ENCODE results near the gene PSMB9. TPM values are rescaled to one million over a fixed set of nuclear protein-coding genes. Genes with fewer than 3 reads are reported as not detected.

PSMB9 gene
- total and polyA plus RNA-seq, 9 of the 15 experiments (the other 6 are each of a cell fraction or from before 2014, with no cell fraction given), result 1.1 to 3.7 (median 2.4) TPM

DNA sequence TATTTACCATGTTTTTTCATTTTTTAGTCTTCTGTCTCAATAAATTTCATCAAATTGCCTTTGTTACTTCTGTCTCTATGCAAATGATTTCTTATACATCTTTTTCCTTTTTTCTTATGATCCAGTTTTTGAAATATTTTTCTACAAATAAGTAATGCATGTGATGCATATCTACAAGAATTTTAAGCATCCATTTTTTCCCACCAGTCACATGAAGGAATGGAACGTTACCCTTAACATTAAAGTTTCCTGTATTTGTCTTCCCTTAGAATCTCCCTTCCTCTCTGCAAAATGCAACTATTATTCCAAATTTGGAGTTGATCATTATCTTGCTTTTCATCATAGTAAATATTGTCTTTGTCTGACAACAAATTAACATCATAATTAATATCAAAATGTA is 35.5 kb downstream of the PSMB9 start:
- H3K79me2 ChIP-seq (ENCODE audit: control insufficient read depth, insufficient read depth, low read length), result no peaks in the 10 kb centered on the region
- H3K9me1 ChIP-seq (ENCODE audit: control insufficient read depth, insufficient read depth, low read length), result no peaks in the 10 kb centered on the region
- WGBS (ENCODE audit: insufficient coverage, low coverage, missing lambda C conversion rate), result 0% methylated on average over 1 of the region's 1 CpG
- no peak overlapping the region for H2AFZ ChIP-seq (ENCODE audit: low read depth, low read length)
- DNase-seq (ENCODE audit: extremely low read depth in 1 of 4, low spot score in 3 of 4) (no peak), FAIRE-seq (no peak), ATAC-seq (no peak)
- in situ Hi-C loops (cut with MboI) (loop anchor here (5.0 kb wide), 1 partner anchor 98 kb away; no protein-coding TSS in a partner anchor), intact Hi-C loops (cut with micrococcal nuclease) (loop anchor here (5.0 to 10.0 kb wide), 2 partner anchors 58 to 205 kb away; no protein-coding TSS in a partner anchor)
- no peak for TF ChIP-seq RAD51 (IDR thresholded peaks at IDR 0.05; ENCODE audit: borderline replicate concordance, low read depth)
- H4K20me1 ChIP-seq (replicated peaks; ENCODE audit: control insufficient read depth, insufficient read depth, low read length), result no peaks in the 10 kb centered on the region
- H3K27ac ChIP-seq (ENCODE audit: extremely low read depth, low read depth, low read length), result no peak overlapping the region
- ChIA-PET POLR2A (interaction anchor here (0.6 to 1.0 kb wide), 3 partner anchors 39 to 96 kb away, joined by 3 read pairs; no protein-coding TSS in a partner anchor), CTCF (ENCODE audit: low intra/inter-chr PET ratio) (interaction anchor here (0.9 kb wide), 1 partner anchor 94 kb away, joined by 3 read pairs; no protein-coding TSS in a partner anchor)
- H3K36me3 ChIP-seq (ENCODE audit: control insufficient read depth, insufficient read depth, low read length), result no peaks in the 10 kb centered on the region
- no peak overlapping the region for H3K4me3 ChIP-seq
- H3K4me1 ChIP-seq (replicated peaks in 1 of 2; ENCODE audit: control insufficient read depth in 2 of 2, insufficient read depth in 2 of 2, low read length in 2 of 2), result peaks cover 0 to 5% of the 10 kb centered on the region in 2 experiments; a peak in 2 of 5 replicates
- peaks cover 19 to 26% of the 10 kb centered on the region in 2 experiments for H3K27me3 ChIP-seq (ENCODE audit: control insufficient read depth in 2 of 2, insufficient read depth in 2 of 2, low read length in 2 of 2)
- no TSS peak for BruUV-seq (replicated peaks)
- H3K9ac ChIP-seq (ENCODE audit: insufficient read depth in 1 of 2, low read depth in 2 of 2, low read length in 2 of 2), result no peak overlapping the region
- H3K4me2 ChIP-seq (ENCODE audit: insufficient read depth, low read length), result no peak overlapping the region
- H3K9me3 ChIP-seq (replicated peaks; ENCODE audit: control insufficient read depth, insufficient read depth, low read depth, low read length), result no peaks in the 10 kb centered on the region

DNA sequence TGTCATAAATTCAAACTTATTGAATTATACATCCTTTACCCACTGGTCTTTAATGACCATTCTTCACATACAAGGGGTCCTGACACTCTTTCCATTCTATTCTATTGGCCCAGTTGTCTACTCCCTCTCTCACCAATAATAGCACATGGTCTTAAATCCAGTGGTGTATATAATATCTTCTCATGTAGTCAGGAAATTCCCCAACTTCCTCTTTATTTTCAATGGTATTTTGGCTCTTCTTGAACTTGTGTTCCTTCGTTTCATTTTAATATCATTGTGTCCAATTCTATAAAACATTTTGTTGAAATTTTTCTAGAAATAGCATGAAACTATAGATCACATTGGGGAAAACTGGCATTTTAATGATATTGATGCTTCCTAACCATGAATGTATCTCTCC is 36.8 kb downstream of the PSMB9 start:
- ChIA-PET CTCF (ENCODE audit: low intra/inter-chr PET ratio) (no interaction called here), POLR2A (interaction anchor here (0.6 to 0.8 kb wide), 3 partner anchors 31 to 127 kb away, joined by 3 to 4 read pairs (median 3); no protein-coding TSS in a partner anchor)
- FAIRE-seq (no peak), ATAC-seq (no peak), DNase-seq (ENCODE audit: extremely low read depth in 1 of 4, low spot score in 3 of 4) (no peak)
- BruUV-seq (replicated peaks), result no TSS peak
- no peak overlapping the region for H2AFZ ChIP-seq (ENCODE audit: low read depth, low read length)
- H3K27ac ChIP-seq (ENCODE audit: extremely low read depth, low read depth, low read length), result no peak overlapping the region
- no peak overlapping the region for H3K4me3 ChIP-seq
- in situ Hi-C loops (cut with MboI), result no loop called here
- H3K79me2 ChIP-seq (ENCODE audit: control insufficient read depth, insufficient read depth, low read length), result no peaks in the 10 kb centered on the region
- no peak overlapping the region for H3K4me2 ChIP-seq (ENCODE audit: insufficient read depth, low read length)
- no peak overlapping the region for H3K9ac ChIP-seq (ENCODE audit: insufficient read depth in 1 of 2, low read depth in 2 of 2, low read length in 2 of 2)
- H3K9me3 ChIP-seq (replicated peaks; ENCODE audit: control insufficient read depth, insufficient read depth, low read depth, low read length), result no peaks in the 10 kb centered on the region
- no peaks in the 10 kb centered on the region for H4K20me1 ChIP-seq (replicated peaks; ENCODE audit: control insufficient read depth, insufficient read depth, low read length)
- H3K4me1 ChIP-seq (replicated peaks in 1 of 2; ENCODE audit: control insufficient read depth in 2 of 2, insufficient read depth in 2 of 2, low read length in 2 of 2), result peaks cover 0 to 8% of the 10 kb centered on the region in 2 experiments; a peak in 2 of 5 replicates
- WGBS (ENCODE audit: insufficient coverage, low coverage, missing lambda C conversion rate), result 0% methylated on average over 1 of the region's 1 CpG
- H3K36me3 ChIP-seq (ENCODE audit: control insufficient read depth, insufficient read depth, low read length), result no peaks in the 10 kb centered on the region
- intact Hi-C loops (cut with micrococcal nuclease), result no loop called here
- TF ChIP-seq HDAC3 (IDR thresholded peaks at IDR 0.05; ENCODE audit: borderline replicate concordance, partially characterized antibody), result no peak
- no peak for TF ChIP-seq YBX1 (IDR thresholded peaks at IDR 0.05)
- TF ChIP-seq ZC3H4 (CRISPR knock-in tag; IDR thresholded peaks at IDR 0.05; ENCODE audit: borderline replicate concordance), result no peak
- no peak for TF ChIP-seq ZFP36 (IDR thresholded peaks at IDR 0.05; ENCODE audit: low read depth, low read length, partially characterized antibody)
- peaks cover 32 to 38% of the 10 kb centered on the region in 2 experiments for H3K27me3 ChIP-seq (ENCODE audit: control insufficient read depth in 2 of 2, insufficient read depth in 2 of 2, low read length in 2 of 2)
- H3K9me1 ChIP-seq (ENCODE audit: control insufficient read depth, insufficient read depth, low read length), result no peaks in the 10 kb centered on the region

Data from K562 (cell line).